ENCODE data around the gene GDI1. TPM values are rescaled to one million over a fixed set of nuclear protein-coding genes. Genes with fewer than 3 reads are reported as not detected.

Gene GDI1
- total RNA-seq, 1 experiment from 2014 or later = 116 TPM

DNA sequence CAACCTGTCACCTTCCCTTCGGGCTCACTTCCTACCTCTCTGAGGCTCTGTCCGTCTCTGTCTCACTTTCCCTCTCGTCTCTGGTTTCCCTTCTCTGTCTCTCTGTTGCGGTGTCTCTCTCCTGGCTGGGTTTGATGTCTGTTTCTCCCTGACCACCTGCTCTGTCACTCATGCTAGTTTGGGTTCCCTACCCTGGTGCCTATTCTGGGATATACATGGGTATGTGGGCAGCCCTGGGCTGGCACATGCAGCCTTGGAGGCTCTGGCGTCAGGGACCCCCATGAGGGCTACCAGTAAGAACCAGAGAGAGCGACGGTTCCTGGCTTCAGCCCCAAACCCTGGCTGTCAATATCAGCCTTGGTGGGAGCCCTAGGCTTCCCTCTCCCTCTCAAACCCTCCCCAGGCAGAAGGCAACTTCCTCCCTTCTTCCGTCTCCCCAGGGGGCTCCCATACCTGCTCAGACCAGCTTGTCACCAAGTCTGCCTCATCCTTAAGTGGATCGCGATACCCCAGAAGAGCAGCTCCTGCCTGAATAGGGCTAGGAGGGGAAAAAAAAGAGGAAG is 28.2 kb upstream of the GDI1 start:
- Histone ChIP-seq H3K4me3 (peak overlapping the region; percentile 59), H3K36me3 (ENCODE audit: low read depth) (no peaks in the 10 kb centered on the region), H3F3A (ENCODE audit: insufficient read depth, low read depth) (peaks cover 8% of the 10 kb centered on the region; the same call in 1 of the 2 replicates), H3K4me1 (replicated peaks; ENCODE audit: insufficient read depth) (peaks cover 19% of the 10 kb centered on the region), H4K20me1 (ENCODE audit: insufficient read depth) (no peaks in the 10 kb centered on the region), H3K27ac (peak overlapping the region; percentile 43; the same call in 1 of the 2 replicates), H3K27me3 (ENCODE audit: insufficient read depth, low read depth) (no peaks in the 10 kb centered on the region), H3K9me3 (ENCODE audit: insufficient read depth, low read depth) (no peaks in the 10 kb centered on the region), H2AFZ (peak overlapping the region; percentile 62; the same call in 1 of the 2 replicates), H3K79me2 (ENCODE audit: low read depth) (0 out of 2 replicates have a peak, but pooled peaks cover 4% of the 10 kb centered on the region), H3K4me2 (peak overlapping the region; percentile 94), H3K9me2 (ENCODE audit: insufficient read depth) (no peaks in the 10 kb centered on the region)
- BruUV-seq (replicated peaks) = no TSS peak
- ChIA-PET POLR2A (ENCODE audit: unreplicated experiment) (interaction anchor here (0.6 to 0.9 kb wide), 3 partner anchors 50 to 354 kb away, joined by 3 to 9 read pairs (median 4); partner anchors contain the start of gene DKC1), CTCF (interaction anchor here (1.2 kb wide), 1 partner anchor 10 kb away, joined by 5 read pairs; the partner anchor contains the start of gene RPL10)
- TF ChIP-seq EZH2 (IDR thresholded peaks at IDR 0.05; ENCODE audit: low read depth) = no peak
- TF ChIP-seq, protein P1, sequence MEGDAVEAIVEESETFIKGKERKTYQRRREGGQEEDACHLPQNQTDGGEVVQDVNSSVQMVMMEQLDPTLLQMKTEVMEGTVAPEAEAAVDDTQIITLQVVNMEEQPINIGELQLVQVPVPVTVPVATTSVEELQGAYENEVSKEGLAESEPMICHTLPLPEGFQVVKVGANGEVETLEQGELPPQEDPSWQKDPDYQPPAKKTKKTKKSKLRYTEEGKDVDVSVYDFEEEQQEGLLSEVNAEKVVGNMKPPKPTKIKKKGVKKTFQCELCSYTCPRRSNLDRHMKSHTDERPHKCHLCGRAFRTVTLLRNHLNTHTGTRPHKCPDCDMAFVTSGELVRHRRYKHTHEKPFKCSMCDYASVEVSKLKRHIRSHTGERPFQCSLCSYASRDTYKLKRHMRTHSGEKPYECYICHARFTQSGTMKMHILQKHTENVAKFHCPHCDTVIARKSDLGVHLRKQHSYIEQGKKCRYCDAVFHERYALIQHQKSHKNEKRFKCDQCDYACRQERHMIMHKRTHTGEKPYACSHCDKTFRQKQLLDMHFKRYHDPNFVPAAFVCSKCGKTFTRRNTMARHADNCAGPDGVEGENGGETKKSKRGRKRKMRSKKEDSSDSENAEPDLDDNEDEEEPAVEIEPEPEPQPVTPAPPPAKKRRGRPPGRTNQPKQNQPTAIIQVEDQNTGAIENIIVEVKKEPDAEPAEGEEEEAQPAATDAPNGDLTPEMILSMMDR (conservative IDR thresholded peaks at IDR 0.05) = no peak
- intact Hi-C loops (cut with micrococcal nuclease; ENCODE audit: unreplicated experiment) = loop anchor here (1.0 to 2.0 kb wide), 3 partner anchors 37 to 82 kb away; partner anchors contain the start of genes PLXNA3 and SLC10A3
- no peak for DNase-seq

DNA sequence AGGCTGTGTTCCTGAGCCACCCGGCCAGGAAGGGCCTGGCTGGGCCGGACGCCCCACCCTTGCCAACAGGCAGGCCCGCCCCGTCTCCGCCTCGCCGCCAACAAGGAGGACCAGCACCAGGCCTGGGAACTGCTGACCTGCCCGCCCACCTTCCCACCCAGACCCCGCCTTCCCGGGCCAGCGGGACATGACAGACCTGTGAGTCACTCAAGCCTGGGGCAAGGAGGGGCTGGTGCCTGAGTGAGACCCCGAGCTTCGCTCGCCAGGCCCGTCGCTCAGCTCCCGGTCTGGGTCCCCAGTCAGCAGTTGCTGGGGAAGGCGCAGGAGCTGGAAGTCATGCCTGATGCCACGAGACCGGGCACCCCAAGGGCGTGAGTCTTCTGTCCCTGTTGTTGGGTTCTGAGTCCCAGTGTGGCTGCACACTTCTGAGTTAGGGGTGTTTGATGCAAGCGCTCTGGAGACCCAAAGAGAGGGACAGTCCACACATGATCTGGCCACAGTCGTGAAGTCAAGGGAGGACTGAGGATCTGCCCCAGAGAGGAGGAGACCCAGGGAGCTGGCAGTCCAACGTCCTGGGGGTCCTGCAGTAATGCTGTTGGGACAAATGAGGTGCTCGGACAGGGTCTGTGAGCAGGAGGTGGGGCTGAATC is 27.6 kb upstream of the GDI1 start, which contains the start of gene DNASE1L1:
Gene DNASE1L1 (minus strand): TSS at position 33 of the 650 bp plus-strand sequence. CDS start 3,686 bp downstream, outside the sequence.
- DNase-seq = peak; percentile 84 to 98
- H3K27me3 ChIP-seq (ENCODE audit: insufficient read depth, low read depth) = no peaks in the 10 kb centered on the region
- peak within 1 kb of the TSS; percentile 94 for H3K4me2 ChIP-seq
- H3K79me2 ChIP-seq (ENCODE audit: low read depth) = 0 out of 2 replicates have a peak, but pooled peaks cover 4% of the 10 kb centered on the region
- no peaks in the 10 kb centered on the region for H3K9me3 ChIP-seq (ENCODE audit: insufficient read depth, low read depth)
- CTCF ChIA-PET = interaction anchor here (0.6 to 1.2 kb wide), 2 partner anchors 11 to 183 kb away, joined by 5 to 6 read pairs; partner anchors contain the start of gene RPL10
- H2AFZ ChIP-seq = peak within 1 kb of the TSS; percentile 62; the same call in 1 of the 2 replicates
- H4K20me1 ChIP-seq (ENCODE audit: insufficient read depth) = no peaks in the 10 kb centered on the region
- POLR2A ChIA-PET (ENCODE audit: unreplicated experiment) = interaction anchor here (0.5 to 0.9 kb wide), 4 partner anchors 10 to 353 kb away, joined by 3 to 9 read pairs (median 5); partner anchors contain the start of gene DKC1
- TF ChIP-seq, protein P1 (conservative IDR thresholded peaks at IDR 0.05) = no peak
- TF ChIP-seq EZH2 (IDR thresholded peaks at IDR 0.05; ENCODE audit: low read depth) = no peak
- intact Hi-C loops (cut with micrococcal nuclease; ENCODE audit: unreplicated experiment) = loop anchor here (1.0 to 2.0 kb wide), 3 partner anchors 38 to 81 kb away; partner anchors contain the start of genes PLXNA3 and SLC10A3
- H3K36me3 ChIP-seq (ENCODE audit: low read depth) = no peaks in the 10 kb centered on the region
- TSS peak; percentile 27 for BruUV-seq (replicated peaks)
- H3K4me3 ChIP-seq = peak within 1 kb of the TSS; percentile 59
- peaks cover 19% of the 10 kb centered on the region for H3K4me1 ChIP-seq (replicated peaks; ENCODE audit: insufficient read depth)
- peaks cover 8% of the 10 kb centered on the region; the same call in 1 of the 2 replicates for H3F3A ChIP-seq (ENCODE audit: insufficient read depth, low read depth)
- peak within 1 kb of the TSS; percentile 83 for H3K27ac ChIP-seq
- H3K9me2 ChIP-seq (ENCODE audit: insufficient read depth) = no peaks in the 10 kb centered on the region

DNA sequence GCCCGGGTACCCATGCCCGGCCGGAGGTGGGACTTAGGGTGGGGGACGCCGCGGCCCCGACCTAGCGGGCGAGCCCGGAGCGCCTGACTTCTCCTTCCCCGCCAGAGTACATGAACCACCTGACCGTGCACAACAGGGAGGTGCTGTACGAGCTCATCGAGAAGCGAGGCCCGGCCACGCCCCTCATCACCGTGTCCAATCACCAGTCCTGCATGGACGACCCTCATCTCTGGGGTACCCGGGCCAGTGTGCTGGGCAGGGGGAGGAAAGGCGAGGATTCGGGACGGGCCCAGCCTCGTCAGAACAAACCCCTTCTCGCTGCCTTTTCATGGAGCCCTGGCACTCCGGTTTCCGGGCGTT is 25.0 kb upstream of the GDI1 start:
- no peak for TF ChIP-seq EZH2 (IDR thresholded peaks at IDR 0.05; ENCODE audit: low read depth)
- TF ChIP-seq, protein P1 (conservative IDR thresholded peaks at IDR 0.05) = no peak
- Histone ChIP-seq H3K4me2 (peak overlapping the region; percentile 79), H4K20me1 (ENCODE audit: insufficient read depth) (no peaks in the 10 kb centered on the region), H3K4me1 (replicated peaks; ENCODE audit: insufficient read depth) (peaks cover 19% of the 10 kb centered on the region), H3K27me3 (ENCODE audit: insufficient read depth, low read depth) (no peaks in the 10 kb centered on the region), H3K9me3 (ENCODE audit: insufficient read depth, low read depth) (no peaks in the 10 kb centered on the region), H3K9me2 (ENCODE audit: insufficient read depth) (no peaks in the 10 kb centered on the region), H3K4me3 (peak overlapping the region; percentile 77), H3K79me2 (ENCODE audit: low read depth) (0 out of 2 replicates have a peak, but pooled peaks cover 4% of the 10 kb centered on the region), H2AFZ (peak overlapping the region; percentile 87), H3K36me3 (ENCODE audit: low read depth) (no peaks in the 10 kb centered on the region), H3K27ac (peak overlapping the region; percentile 32; the same call in 1 of the 2 replicates), H3F3A (ENCODE audit: insufficient read depth, low read depth) (peaks cover 8% of the 10 kb centered on the region; the same call in 1 of the 2 replicates)
- peak in 1 of 2 experiments; percentile 58 for DNase-seq
- intact Hi-C loops (cut with micrococcal nuclease; ENCODE audit: unreplicated experiment) = no loop called here
- POLR2A ChIA-PET (ENCODE audit: unreplicated experiment) = interaction anchor here (0.6 to 1.0 kb wide), 6 partner anchors 12 to 63 kb away, joined by 3 to 14 read pairs (median 4); no protein-coding TSS in a partner anchor
- CTCF ChIA-PET = no interaction called here
- BruUV-seq (replicated peaks) = no TSS peak

All from PC-9 (cell line).